Fibroblast of peridontal ligament (primary cell): Measurements from ENCODE around the gene VSTM2L.

Source experiments
- DNase-seq: peaks from one replicate; pipeline ENCODE4 v3.0.0-alpha.2; 2010; ENCODE audit errors: extremely low read depth

VSTM2L gene

GRCh38 chr20:37917461-37917860, 14.5 kb downstream of the VSTM2L start:
- no peak for DNase-seq

DNA sequence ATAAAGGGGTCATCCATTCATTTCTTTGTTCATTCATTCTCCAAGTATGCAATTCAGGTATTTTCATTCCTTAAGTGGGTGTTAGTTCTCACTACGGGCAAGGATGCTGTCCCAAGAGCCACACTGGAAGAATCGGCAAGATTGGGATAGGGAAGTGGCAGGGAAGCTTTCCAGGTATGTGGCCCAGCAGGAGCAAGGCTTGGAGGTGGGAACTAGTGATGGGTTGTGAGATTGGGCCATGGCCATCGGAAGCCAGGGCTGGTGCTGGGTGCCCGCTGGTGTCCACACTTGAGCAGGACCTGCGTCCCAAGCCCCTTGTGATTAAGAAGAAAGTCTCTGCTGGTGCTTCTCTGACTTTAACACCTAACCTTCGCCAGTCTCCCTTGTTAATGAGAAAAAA, 15.1 kb downstream of the VSTM2L start:
- DNase-seq, result no peak

GRCh38 chr20:37919389-37920040, 16.6 kb downstream of the VSTM2L start:
- DNase-seq, result no peak

DNA sequence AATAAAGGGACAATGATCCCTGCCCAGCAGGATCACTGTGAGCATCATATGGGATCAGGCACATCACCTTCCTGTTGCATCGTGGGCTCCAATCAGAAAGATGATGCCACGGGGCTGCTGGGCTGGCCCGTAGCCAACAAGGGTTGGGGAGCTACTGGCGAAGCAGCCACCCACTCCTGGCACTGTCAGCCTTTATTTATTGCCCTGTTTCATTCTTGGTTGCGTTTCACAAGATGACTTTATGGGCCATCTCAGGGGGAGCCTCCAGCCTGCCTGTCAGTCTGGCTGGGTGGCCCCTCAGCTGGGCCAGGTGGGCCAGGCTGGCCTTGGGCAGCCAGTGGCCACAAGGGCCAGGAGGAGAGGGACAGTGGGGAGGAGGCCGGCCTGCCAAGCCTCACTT, 17.3 kb downstream of the VSTM2L start:
- DNase-seq, result no peak

DNA sequence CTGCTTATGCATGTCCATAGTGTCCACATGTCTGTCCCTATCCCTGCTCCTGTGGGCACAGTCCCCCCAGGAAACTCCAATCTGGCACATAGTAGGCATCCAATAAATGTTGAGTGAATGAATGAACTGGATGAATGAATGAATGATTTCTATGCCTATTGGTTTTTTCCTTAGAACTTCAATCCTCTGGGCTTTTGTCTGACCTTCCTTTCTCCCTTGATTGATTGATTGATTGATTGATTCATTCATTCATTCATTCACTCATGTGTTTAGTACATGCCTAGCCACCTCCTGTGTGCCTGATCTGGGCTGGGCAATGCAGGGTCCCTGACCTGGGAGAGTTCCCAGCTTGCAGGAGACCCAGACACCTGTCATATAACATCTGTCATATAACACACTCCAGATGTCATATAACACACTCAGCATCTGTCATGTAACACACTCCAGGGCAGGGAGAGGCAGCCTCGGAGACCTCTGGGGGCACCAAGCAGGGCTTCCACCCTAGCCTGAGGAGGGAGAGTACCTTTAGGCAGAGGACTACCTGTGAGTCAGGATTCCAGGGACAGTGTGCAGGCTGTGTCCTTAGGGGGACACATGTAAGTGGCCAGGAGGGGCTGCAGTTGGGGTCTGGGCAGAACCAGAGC, 17.9 kb downstream of the VSTM2L start:
- no peak for DNase-seq

DNA sequence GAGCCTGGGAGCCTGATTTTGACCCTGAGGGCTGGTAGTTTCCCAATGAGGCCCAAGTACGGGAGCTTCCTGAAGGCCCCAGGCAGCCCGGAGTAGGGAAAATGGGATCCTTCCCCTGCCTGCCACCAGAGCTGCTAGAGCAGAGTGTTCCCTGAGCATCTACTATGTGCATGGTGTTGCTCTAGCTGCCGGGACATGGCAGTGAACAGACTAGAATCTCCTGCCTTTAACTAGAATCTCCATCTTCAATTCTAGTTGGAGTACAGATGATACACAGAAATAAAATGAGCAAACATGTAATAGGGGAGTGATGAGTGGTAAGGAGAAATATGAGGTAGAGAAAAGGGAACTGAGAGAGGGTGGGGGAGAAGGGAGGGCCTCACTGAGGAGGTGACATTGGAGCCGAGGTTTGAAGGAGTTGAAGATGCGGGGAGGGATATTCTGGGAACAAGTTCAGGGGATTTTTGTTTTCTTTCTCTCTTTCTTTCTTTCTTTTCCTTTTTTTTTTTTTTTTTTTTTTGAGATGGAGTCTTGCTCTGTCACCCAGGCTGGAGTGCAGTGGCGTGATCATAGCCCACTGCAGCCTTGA, 18.5 kb downstream of the VSTM2L start:
- no peak for DNase-seq

DNA sequence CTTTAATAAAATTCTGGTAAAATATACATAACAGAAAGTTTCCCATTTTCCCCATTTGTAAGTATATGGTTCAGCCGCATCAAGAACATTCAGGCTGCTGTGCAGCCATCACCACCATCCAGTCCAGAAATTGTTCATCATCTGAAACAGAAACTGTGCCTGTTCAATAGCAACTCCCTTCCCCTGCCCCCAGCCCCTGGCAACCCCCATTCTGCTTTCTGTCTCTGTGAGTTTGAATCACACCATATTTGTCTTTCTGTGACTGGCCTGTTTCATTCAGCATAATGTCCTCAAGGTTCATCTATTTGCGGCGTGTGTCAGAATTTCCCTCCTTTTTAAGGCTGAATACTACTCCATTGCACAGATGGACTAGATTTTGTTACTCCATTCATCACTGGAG, 19.1 kb downstream of the VSTM2L start:
- DNase-seq, result no peak

DNA sequence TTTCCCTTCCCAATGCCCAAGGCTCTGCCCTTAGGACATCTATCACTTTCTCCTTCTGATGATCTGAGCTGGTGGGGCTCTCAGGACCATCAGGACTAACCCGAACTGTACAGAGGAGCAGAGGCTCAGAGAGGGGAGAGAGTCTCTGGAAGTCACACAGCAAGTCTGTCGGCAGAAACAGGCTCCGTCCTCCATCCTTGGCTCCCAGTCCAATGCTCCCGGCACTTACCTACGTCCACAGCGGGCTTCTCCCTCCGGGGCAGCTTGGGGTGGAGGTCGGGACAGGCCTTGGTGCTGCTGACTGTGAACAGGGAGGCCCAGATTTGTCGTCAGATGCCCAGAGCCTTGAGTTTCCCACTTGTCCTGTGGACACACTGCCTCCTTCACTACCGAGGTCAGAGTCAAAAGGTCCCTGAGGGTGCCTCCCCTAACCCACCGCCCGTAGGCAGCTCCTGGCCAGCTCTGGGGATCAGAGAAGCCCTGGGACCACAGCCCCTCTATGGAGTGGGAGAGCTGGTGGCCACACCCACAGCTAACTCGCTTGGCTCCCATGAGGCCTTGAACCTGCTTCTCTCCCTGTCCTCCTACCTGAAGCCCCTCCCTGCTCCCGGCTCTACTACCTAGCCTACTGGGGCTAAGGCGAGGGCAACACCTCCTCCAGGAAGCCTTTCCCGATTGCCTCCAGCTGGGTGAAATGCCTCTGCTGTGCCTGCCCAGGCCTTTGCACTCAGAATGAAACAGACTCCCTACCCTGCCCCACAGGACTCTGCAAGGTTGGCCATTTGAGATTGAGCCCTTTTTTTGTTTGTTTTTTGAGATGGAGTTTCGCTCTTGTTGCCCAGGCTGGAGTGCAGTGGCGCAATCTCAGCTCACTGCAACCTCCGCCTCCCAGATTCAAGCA, 22.6 kb downstream of the VSTM2L start:
- DNase-seq, result no peak

DNA sequence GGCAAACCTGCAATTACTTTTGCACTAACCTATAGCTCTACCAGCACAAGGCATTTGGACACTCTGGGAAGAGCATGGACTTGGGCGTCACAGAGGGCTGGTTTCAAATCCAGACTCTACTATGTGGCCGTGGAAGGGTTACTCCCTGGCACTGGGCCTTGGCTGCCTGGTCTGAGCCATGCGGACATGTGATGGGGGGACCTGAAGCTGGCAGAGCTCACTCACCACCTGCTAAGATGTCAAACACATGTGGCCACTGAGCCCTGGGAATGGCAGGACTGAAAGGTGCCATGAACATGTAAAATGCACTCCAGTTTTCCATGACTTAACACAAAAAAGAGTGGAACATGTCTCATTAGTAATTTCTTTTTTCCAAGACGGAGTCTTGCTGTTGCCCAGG, 23.7 kb downstream of the VSTM2L start:
- DNase-seq, result no peak

DNA sequence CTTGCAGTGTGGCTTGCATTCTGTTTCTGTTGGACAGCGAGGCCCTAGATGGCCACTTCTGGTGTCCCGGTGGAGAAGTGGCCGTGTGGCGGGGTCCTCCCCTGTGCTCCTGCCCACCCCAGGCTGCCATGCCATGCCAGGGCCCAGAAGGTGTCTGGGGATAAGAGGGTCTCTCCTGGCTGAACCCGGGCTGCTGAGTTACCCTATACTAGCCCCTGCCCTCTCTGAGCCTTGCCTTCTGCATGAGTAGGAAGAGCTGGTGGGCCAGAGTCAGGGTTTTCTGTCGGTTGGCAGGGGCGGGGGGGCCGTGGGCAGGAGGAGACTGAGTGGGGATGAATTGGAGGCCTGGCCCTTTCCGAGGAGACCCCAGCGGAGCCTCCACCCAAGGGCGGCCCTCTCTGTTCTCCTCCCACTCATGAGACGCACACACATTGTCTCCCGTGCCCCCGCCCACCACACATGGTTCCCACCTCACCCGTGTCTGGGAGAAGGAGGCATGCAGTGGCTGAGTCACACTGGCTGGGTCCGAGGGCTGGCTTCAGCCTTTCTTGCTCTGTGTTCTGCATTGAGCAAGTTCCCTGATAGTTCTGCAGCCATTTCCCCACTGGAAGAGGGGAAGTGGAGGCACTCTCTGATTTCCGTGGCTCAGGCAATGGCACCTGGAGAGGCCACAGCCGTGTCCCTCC, 24.6 kb downstream of the VSTM2L start:
- DNase-seq, result no peak

DNA sequence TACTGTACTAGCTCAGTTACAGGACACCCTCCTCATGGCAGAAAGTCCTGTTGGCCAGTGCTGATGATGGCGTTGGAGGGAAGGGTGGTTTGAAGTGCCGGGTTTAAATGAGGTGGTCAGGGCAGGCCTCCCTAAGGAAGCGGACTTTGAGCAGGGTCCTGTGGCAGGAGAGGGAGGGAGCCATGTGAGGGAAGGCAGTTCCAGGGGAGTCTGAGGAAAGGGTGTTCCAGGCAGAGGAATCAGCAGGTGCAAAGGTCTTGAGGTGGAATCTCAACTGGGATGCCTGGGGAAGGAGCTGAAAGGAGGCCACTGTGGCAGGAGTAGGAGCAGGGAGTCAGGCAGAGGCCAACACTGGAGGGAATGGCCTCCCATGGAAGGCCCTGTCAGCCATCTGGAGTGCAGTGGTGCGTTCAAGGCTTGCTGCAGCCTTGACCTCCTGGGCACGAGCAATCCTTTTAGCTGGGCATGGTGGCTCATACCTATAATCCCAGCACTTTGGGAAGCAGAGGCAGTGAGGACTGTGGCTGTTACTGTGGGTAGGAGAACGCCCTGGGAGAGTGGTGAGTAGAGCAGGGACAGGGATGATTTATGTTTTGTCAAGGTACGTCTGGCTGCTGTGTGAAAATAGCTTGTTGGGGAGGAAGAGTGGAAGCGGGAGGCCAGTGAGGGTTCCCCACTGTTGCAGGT, 26.2 kb downstream of the VSTM2L start:
- DNase-seq, result no peak

DNA sequence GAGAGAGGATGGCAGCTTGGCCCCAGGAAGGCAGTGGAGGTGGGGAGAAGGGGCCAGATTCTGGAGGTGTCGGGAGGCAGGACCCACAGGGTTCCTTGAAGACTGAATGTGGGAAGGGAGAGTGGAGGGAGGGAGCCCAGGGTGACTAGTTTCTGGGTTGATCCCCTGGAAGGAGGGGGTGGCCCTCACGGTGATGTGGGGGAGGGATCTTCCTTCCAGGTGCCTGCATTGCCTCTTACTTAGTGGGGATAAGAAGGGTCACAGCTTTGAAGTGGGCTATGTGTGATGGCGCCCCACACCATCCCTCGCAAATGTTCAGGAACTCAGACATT, 26.7 kb downstream of the VSTM2L start:
- DNase-seq, result no peak

DNA sequence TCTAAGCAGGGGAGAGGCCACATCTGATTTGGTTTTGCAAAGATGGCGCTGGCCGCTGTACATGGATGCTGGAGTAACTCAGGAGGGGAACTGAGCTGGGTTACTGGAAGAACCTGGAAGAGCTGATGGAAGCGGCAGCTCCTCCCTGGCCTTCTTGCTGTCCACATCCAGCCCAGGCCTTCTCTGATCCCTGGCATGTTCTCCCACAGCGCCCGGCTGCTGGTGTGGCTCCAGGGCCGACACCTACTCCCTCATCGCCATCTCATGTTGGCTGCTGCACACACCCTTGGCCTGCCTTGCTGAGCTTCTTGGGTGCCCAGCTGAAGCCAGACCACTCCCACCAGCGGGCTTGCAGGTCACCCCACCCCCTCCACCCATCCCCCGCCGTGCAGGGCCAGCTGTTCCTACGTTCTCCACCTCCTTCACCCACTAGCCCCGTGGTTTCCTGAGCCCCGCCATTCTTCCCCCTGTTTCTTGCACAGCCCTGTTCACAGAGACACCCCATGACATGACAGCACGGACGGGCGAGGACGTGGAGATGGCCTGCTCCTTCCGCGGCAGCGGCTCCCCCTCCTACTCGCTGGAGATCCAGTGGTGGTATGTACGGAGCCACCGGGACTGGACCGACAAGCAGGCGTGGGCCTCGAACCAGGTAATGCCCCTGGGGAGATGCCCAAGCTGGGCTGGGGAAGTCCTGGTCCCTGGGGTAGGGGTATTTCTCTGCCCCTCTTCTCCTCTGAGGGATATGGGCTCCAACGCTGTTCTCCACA, 28.4 kb downstream of the VSTM2L start:
- no peak for DNase-seq

- DNase-seq, result no peak
Observed at GRCh38 chr20:37932074-37932473, 29.1 kb downstream of the VSTM2L start.

DNA sequence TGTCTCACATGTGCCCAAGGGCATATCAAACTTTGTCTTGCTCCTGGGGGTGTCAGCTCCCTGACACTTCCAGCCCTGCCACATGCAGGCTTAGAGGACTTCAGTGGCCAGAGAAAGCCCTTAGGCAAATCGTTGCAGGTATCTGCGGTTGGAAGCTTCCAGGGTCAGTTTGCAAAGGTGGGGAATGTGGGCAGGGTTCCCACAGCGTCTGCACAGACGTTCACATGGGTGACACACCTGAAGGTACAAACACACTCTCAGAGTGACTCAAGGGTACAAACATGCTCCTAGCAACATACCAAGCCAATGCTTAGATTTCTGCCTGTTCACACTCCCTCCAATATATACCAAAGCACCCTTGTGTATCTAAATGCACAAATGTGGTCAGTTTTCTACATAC, 30.0 kb downstream of the VSTM2L start:
- no peak for DNase-seq

DNA sequence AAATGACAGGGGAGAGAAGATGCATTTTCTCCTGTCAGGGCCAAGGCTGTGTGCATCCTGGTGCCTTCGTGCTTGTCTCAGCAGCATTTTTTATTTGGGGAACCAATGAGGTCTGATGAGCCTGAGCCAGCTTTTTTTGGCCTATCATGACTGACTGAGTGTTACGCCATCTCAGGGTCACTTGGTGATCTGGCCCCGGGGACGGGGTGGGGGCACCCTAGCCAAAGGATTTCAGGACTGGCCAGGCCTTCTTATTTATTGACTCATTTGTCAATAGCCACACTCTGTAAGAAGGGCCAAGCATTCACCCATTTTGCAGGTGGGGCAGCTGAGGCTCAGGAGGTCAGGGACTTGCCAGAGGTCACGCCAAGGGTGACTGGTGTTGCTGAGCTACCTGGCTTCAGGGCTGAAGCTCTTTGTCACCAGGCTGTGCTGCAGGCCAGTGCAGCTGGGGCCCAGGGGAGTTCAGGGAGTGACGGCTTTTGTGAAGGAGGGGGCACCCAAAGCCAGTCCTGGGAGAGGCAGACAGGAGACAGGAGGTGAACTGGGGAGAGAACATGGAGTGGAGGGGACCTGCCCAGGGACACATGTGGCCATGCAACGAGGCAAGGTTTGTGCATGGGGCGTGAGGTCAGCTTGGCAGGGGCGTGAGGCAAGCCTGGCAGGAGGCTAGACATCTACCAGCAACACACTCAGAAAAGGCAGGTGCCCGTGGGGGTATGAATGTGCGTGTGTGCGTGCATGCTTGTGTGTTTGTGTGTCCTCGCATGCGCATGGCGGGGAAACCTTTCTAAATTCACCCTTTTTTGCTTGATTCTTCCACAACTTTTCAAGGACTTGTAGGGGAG, 31.1 kb downstream of the VSTM2L start:
- no peak for DNase-seq

GRCh38 chr20:37934634-37935375, 31.9 kb downstream of the VSTM2L start:
- no peak for DNase-seq

GRCh38 chr20:37935435-37935834, 32.5 kb downstream of the VSTM2L start:
- DNase-seq, result peak; percentile 3

DNA sequence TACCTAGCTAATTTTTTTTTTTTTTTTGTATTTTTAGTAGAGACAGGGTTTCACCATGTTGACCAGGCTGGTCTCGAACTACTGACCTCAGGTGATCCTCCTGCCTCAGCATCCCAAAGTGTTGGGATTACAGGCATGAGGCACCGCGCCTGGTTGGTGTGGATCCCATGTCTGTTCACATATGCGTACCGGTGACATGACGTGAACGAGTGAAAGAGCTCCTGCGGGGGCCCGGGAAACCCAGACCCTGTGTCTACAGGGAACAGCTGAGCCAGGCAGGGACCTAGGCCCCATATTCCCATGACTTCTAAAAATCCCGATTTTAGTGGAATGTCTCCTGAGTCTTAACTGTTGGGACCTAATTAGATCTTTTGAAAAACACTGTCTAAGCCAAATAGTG, 33.1 kb downstream of the VSTM2L start:
- DNase-seq, result no peak
